ENCODE measurements around the gene KIF2A. TPM values are rescaled to one million over a fixed set of nuclear protein-coding genes. Genes with fewer than 3 reads are reported as not detected.

Gene KIF2A
- total and polyA plus RNA-seq, 2 of the 8 experiments (the other 6 are each of a cell fraction or from before 2014, with no cell fraction given) = 18.4 to 97.1 TPM

- Histone ChIP-seq H4K5ac (ENCODE audit: insufficient read length, low read depth, low read length) (no peak overlapping the region), H2AK5ac (ENCODE audit: low read depth, low read length) (no peak overlapping the region), H2BK20ac (ENCODE audit: low read length) (no peak overlapping the region), H3K56ac (replicated peaks; ENCODE audit: insufficient read length, low read depth, low read length) (no peak overlapping the region), H2BK15ac (ENCODE audit: low read length) (no peak overlapping the region), H4K91ac (replicated peaks; ENCODE audit: insufficient read length, low read length) (no peak overlapping the region), H3K27ac (ENCODE audit: low read depth, low read length) (no peak overlapping the region), H3K18ac (ENCODE audit: extremely low read depth, low read length) (no peak overlapping the region), H3K4me1 (replicated peaks in 1 of 4; ENCODE audit: control insufficient read depth in 3 of 4, insufficient read depth in 4 of 4, low read length in 3 of 4) (peaks cover 0 to 3% (median under 1%) of the 10 kb centered on the region in 4 experiments; a peak in 3 of 7 replicates), H3K79me2 (ENCODE audit: control insufficient read depth in 1 of 2, insufficient read depth in 2 of 2, low read length in 2 of 2) (peaks cover under 1 to 94% of the 10 kb centered on the region in 2 experiments; a peak in 3 of 4 replicates), H2BK5ac (ENCODE audit: low read depth, low read length) (no peak overlapping the region), H3K4ac (replicated peaks; ENCODE audit: insufficient read length, low read depth, low read length) (no peak overlapping the region), H3K9ac (replicated peaks in 1 of 4; ENCODE audit: extremely low read depth in 1 of 4, low read depth in 3 of 4, low read length in 3 of 4) (no peak overlapping the region), H3K14ac (ENCODE audit: insufficient read length) (no peak overlapping the region), H2AFZ (ENCODE audit: low read length) (no peak overlapping the region), H3K27me3 (replicated peaks in 1 of 4; ENCODE audit: control insufficient read depth in 3 of 4, extremely low read depth in 1 of 4, insufficient read depth in 3 of 4, low read length in 3 of 4) (no peaks in the 10 kb centered on the region), H4K8ac (ENCODE audit: extremely low read depth, insufficient read depth, low read length) (no peak overlapping the region), H3K23ac (ENCODE audit: insufficient read length) (no peak overlapping the region), H3K4me3 (ENCODE audit: extremely low read depth in 1 of 4, insufficient read depth in 2 of 4, low read depth in 3 of 4, low read length in 4 of 4) (no peak overlapping the region), H3K9me3 (ENCODE audit: insufficient read depth in 2 of 2, low read depth in 1 of 2, low read length in 1 of 2) (no peaks in the 10 kb centered on the region), H2BK120ac (replicated peaks; ENCODE audit: low read depth, low read length) (no peak overlapping the region), H3K23me2 (ENCODE audit: low read depth, low read length) (no peaks in the 10 kb centered on the region), H2BK12ac (ENCODE audit: low read depth, low read length) (no peak overlapping the region), H3K4me2 (ENCODE audit: insufficient read depth in 1 of 2, low read depth in 2 of 2, low read length in 2 of 2) (no peak overlapping the region), H4K20me1 (replicated peaks in 1 of 2; ENCODE audit: control insufficient read depth in 1 of 2, insufficient read depth in 2 of 2, low read length in 2 of 2) (peaks cover 8 to 10% of the 10 kb centered on the region in 2 experiments), H3K36me3 (ENCODE audit: control insufficient read depth in 2 of 4, insufficient read depth in 4 of 4, low read length in 3 of 4) (no peaks in the 10 kb centered on the region; a peak in 1 of 8 replicates), H3K79me1 (ENCODE audit: low read depth, low read length) (peaks cover 6% of the 10 kb centered on the region; the same call in 1 of the 2 replicates)
- CTCF ChIA-PET (ENCODE audit: partially characterized antibody) = interaction anchor here (1.1 kb wide), 1 partner anchor 14 kb away, joined by 3 read pairs; no protein-coding TSS in a partner anchor
- FAIRE-seq (no peak), DNase-seq (ENCODE audit: low read depth in 1 of 2, low spot score in 2 of 2) (no peak)
- 94% methylated on average over 4 of the region's 4 CpGs; no CpG with 5 or more reads in 1 of the 2 experiments for WGBS, 2 experiments (ENCODE audit: extremely low coverage in 1 of 2, insufficient coverage in 1 of 2, insufficient read length in 1 of 2, insufficient replicate concordance in 2 of 2, low coverage in 1 of 2, low lambda C conversion rate in 2 of 2, missing lambda C conversion rate in 1 of 2)
- 0 out of 2 replicates have a peak, but pooled peaks have one; percentile 5 for TF ChIP-seq GTF2F1 (IDR thresholded peaks at IDR 0.05; ENCODE audit: borderline replicate concordance, low read depth, low read length)
- no peak for TF ChIP-seq HDAC2 (IDR thresholded peaks at IDR 0.05; ENCODE audit: borderline replicate concordance in 1 of 2, low read depth in 2 of 2, low read length in 2 of 2)
- POLR2A ChIA-PET (ENCODE audit: partially characterized antibody) = no interaction called here
These were observed 20.7 kb downstream of the KIF2A start for GRCh38 chr5:62326702-62327101.

Measured in H1 (cell line).